Thymus (tissue), 11 donors: ENCODE measurements around the gene MGMT. TPM values are rescaled to one million over a fixed set of nuclear protein-coding genes. Genes with fewer than 3 reads are reported as not detected.

ENCODE experiments used
- DNase-seq, 9 donors: peaks; one replicate each; pipeline ENCODE4 v3.0.0-alpha.2; 2013; ENCODE audit warnings: low spot score in 9 of 9, low read depth in 6 of 9, missing footprints in 1 of 9
- H3K27ac ChIP-seq, 2 donors: one replicate each; pipeline ENCODE4 v1.5.1; 2013; ENCODE audit warnings: control low read depth in 1 of 2, low read depth in 1 of 2, low read length in 1 of 2, mild to moderate bottlenecking in 1 of 2, moderate library complexity in 1 of 2
- H3K27me3 ChIP-seq, 2 donors: one replicate each; pipeline ENCODE4 v1.5.1; 2013; ENCODE audit warnings: low read length in 1 of 2; ENCODE audit not compliant: control insufficient read depth in 2 of 2, insufficient read depth in 1 of 2
- H3K36me3 ChIP-seq, 2 donors: one replicate each; pipeline ENCODE4 v1.5.1; 2013; ENCODE audit warnings: low read length in 1 of 2, mild to moderate bottlenecking in 1 of 2, moderate library complexity in 1 of 2; ENCODE audit not compliant: control insufficient read depth in 2 of 2, insufficient read depth in 2 of 2
- H3K4me1 ChIP-seq, 2 donors: one replicate each; pipeline ENCODE4 v1.5.1; 2013; ENCODE audit warnings: low read length in 2 of 2; ENCODE audit not compliant: control insufficient read depth in 2 of 2, insufficient read depth in 2 of 2
- H3K4me3 ChIP-seq, 2 donors: one replicate each; pipeline ENCODE4 v1.5.1; 2013; ENCODE audit warnings: low read length in 2 of 2, control low read depth in 1 of 2, mild to moderate bottlenecking in 1 of 2
- H3K9me3 ChIP-seq, 2 donors: one replicate each; pipeline ENCODE4 v1.5.1; 2013; ENCODE audit warnings: low read length in 1 of 2, mild to moderate bottlenecking in 1 of 2; ENCODE audit not compliant: control insufficient read depth in 2 of 2, insufficient read depth in 1 of 2
- WGBS: extraction: QIAGEN DNeasy Blood & Tissue Kit; methylation state at CpG from one replicate; pipeline ENCODE4 v1.1.7; 2013; 5-methylcytosine and 5-hydroxymethylcytosine counted together
- polyA plus RNA-seq: library from polyadenylated mRNA; stranded (reverse); fragments of 200-250 nt; gene quantifications from one replicate; pipeline ENCODE4 v1.2.3, GENCODE V29; 2013
- total RNA-seq: library from RNA; stranded (reverse); fragments of 120-200 nt; gene quantifications from one replicate; pipeline ENCODE4 v1.2.4, GENCODE V29; 2013
- donor health status: healthy.

MGMT gene
- total and polyA plus RNA-seq, 2 donors = 20.9 to 42.4 TPM

DNA sequence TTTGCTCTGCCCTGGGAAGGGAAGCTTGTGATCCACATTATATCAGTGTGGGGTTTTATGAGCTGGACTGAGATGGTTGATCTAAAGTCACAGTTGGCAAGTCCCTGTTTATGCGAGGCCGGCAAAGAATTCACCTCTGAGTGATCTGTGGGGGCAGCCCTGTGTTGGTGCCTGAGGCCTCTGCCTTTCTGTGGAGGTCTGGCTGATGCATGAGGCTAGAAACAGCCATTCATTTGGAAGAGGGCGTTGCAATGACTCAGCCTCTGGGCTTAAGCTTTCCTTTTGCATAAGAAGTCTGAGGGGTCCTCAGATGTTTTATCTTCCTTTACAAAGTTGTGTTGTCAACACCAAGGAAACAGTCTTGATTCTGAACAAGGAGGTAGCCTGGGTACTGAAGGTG lies 126.9 kb downstream of the MGMT start:
- Histone ChIP-seq H3K36me3 (peaks cover 0 to 3% of the 10 kb centered on the region in 2 donors), H3K27me3 (no peaks in the 10 kb centered on the region), H3K27ac (no peak overlapping the region), H3K4me1 (no peaks in the 10 kb centered on the region), H3K9me3 (peaks cover 3 to 22% of the 10 kb centered on the region in 2 donors), H3K4me3 (no peak overlapping the region)
- WGBS = 99% methylated on average over 3 of the region's 3 CpGs
- DNase-seq = no peak

DNA sequence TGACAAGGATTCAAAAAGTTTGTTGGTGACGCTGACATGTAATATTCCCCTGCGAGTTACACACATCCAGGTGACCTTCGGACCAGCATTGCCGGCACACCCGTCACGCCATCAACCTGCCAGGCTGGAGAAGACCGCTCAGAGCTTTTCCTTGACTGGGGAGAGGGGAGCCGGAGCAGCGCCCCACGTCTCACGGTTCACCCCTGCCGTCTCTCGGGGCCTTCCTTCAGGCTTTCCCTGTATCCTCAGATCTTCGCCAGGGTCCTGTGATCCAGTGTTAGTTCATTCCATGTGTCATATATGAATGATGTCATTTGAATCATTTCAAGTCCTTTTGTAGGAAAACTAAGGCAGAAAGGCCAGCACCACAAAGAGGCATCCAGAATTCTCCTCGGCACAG lies 127.8 kb downstream of the MGMT start:
- 98% methylated on average over 15 of the region's 15 CpGs for WGBS
- Histone ChIP-seq H3K27me3 (no peaks in the 10 kb centered on the region), H3K36me3 (no peaks in the 10 kb centered on the region), H3K4me1 (no peaks in the 10 kb centered on the region), H3K9me3 (peaks cover 1 to 15% of the 10 kb centered on the region in 2 donors), H3K4me3 (no peak overlapping the region), H3K27ac (no peak overlapping the region)
- DNase-seq = no peak

DNA sequence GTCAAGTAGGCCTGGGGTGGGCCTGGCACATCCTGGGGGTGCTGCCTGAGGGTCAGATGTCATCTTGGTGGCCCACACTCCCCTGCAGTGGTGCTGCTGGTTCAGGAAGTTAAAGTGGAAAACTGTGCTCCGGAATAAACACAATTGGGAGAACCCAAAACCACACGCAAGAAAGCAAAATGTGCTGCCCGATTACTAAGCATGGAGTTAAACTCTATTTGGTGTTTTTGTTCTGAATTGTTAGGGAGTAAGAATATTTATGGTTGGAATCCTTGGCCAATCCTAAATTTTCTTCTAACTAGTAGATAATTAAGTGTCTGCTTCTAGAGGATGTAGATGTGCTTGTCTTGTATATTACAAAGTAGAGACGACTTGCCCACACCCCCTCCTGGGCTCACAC lies 131.4 kb downstream of the MGMT start:
- WGBS = 96% methylated on average over 4 of the region's 4 CpGs
- Histone ChIP-seq H3K36me3 (no peaks in the 10 kb centered on the region), H3K27ac (peak overlapping the region in 1 of 2 donors; percentile 14), H3K4me3 (no peak overlapping the region), H3K4me1 (peaks cover 0 to 3% of the 10 kb centered on the region in 2 donors), H3K9me3 (peaks cover 1 to 4% of the 10 kb centered on the region in 2 donors), H3K27me3 (no peaks in the 10 kb centered on the region)
- DNase-seq = no peak

- 98% methylated on average over 5 of the region's 5 CpGs for WGBS
- peaks cover 0 to 3% of the 10 kb centered on the region in 2 donors for H3K4me1 ChIP-seq
- no peak for DNase-seq
Measured at GRCh38 chr10:129599160-129599559, 132.1 kb downstream of the MGMT start.

DNA sequence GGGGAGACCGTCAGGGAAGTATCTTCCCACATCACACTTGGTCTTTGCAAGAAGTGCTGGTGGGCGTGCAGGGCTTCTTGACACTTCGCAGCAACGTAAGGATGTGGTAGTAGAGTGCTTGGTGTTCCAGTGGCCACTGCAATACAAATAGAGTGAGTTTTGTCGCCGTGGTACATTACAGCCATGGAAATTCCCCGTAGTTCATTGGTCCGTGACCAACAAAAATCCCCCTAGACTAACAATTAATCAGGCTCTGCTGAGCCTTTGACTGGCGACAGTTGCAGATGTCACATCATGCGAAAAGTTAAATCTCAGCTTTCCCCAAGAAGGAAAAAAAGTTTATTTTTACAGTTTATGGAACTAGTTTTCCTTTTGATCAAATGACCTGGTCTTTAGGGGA lies 134.7 kb downstream of the MGMT start:
- peak in 1 of 9 donors; percentile 20 for DNase-seq
- Histone ChIP-seq H3K36me3 (no peaks in the 10 kb centered on the region), H3K9me3 (no peaks in the 10 kb centered on the region), H3K27me3 (no peaks in the 10 kb centered on the region), H3K4me1 (peaks cover 0 to 3% of the 10 kb centered on the region in 2 donors), H3K27ac (peak overlapping the region in 1 of 2 donors; percentile 4), H3K4me3 (no peak overlapping the region)
- WGBS = 95% methylated on average over 10 of the region's 10 CpGs

More at GRCh38 chr10:129599160-129599559, 132.1 kb downstream of the MGMT start:
- Histone ChIP-seq H3K4me3 (no peak overlapping the region), H3K27me3 (no peaks in the 10 kb centered on the region), H3K9me3 (peaks cover 0 to 4% of the 10 kb centered on the region in 2 donors), H3K27ac (no peak overlapping the region), H3K36me3 (no peaks in the 10 kb centered on the region)

GRCh38 chr10:129602938-129603535 lies 136.0 kb downstream of the MGMT start:
- no peak for DNase-seq
- H3K27ac ChIP-seq = no peak overlapping the region
- no peaks in the 10 kb centered on the region for H3K27me3 ChIP-seq
- no peaks in the 10 kb centered on the region for H3K36me3 ChIP-seq
- H3K4me3 ChIP-seq = no peak overlapping the region
- H3K4me1 ChIP-seq = peaks cover 0 to 3% of the 10 kb centered on the region in 2 donors
- no peaks in the 10 kb centered on the region for H3K9me3 ChIP-seq
- WGBS = 98% methylated on average over 6 of the region's 6 CpGs

- WGBS = 91% methylated on average over 10 of the region's 10 CpGs
- peaks cover 0 to 3% of the 10 kb centered on the region in 2 donors for H3K4me1 ChIP-seq
- no peak overlapping the region for H3K4me3 ChIP-seq
- no peaks in the 10 kb centered on the region for H3K36me3 ChIP-seq
- no peaks in the 10 kb centered on the region for H3K27me3 ChIP-seq
- no peaks in the 10 kb centered on the region for H3K9me3 ChIP-seq
- H3K27ac ChIP-seq = no peak overlapping the region
- DNase-seq = no peak
Measured at GRCh38 chr10:129604333-129605032, 137.4 kb downstream of the MGMT start.

DNA sequence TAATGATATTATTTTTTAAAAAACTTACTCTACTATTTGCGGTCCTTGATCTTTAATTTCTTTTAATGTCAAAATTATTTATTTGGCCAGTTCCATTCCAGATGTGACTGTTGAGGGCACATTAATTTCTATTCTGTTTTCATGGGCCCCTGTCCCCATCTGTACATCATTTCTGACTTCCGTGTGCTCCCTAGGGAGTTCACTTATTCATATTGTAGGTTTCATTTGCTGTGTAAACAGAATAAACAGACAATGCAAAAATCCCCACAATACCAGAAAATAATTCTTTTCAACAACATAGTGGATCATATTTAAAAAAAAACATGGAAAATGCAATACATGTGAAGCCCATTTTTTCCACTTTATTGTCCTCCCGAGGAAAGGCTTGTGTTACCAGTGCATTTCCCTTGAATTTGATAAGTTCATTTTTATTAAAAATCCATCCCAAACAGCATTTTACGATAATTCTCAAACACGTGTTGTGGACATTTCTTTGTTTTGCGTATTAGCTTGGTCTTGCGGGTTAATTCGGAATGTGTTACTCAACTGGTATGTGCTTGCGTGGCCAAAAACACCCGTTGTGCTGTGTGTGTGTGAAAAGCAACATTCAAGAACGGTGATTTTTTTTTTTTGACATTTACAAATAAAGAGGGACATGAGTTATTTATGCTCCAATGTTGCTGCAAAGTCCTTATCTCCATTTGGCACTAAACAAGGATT lies 138.4 kb downstream of the MGMT start:
- no peaks in the 10 kb centered on the region for H3K9me3 ChIP-seq
- 97% methylated on average over 11 of the region's 11 CpGs for WGBS
- peaks cover 0 to 3% of the 10 kb centered on the region in 2 donors for H3K4me1 ChIP-seq
- no peak overlapping the region for H3K4me3 ChIP-seq
- no peaks in the 10 kb centered on the region for H3K27me3 ChIP-seq
- DNase-seq = no peak
- no peak overlapping the region for H3K27ac ChIP-seq
- H3K36me3 ChIP-seq = no peaks in the 10 kb centered on the region

DNA sequence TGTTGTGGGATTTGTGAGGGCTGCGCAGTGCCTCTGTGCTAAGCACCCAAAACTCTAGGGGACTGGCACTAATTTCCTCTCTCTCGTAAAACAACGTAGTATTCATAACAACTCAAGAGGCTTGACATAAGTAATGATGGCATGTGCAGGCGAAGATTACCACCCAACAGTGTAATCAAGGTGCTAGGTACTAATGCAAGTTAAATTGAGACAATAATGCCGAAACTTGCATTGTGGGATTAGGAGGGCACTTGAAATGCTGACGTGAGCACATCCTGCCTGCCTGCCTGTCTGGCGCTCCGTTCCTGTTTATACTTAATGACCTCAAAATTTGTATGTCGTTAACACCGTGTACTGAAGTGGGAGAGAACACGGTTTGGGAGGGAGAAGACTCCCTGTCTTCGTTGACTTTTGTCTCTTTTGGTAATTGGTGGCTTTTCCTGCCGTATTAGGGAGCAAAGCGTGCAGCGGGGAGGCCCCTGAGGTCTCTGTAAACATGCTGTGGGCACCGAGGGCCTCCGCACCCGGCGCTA lies 139.0 kb downstream of the MGMT start:
- DNase-seq = peak in 2 of 9 donors; percentile 27 to 37
- no peaks in the 10 kb centered on the region for H3K9me3 ChIP-seq
- H3K27ac ChIP-seq = no peak overlapping the region
- H3K27me3 ChIP-seq = no peaks in the 10 kb centered on the region
- no peak overlapping the region for H3K4me3 ChIP-seq
- H3K36me3 ChIP-seq = no peaks in the 10 kb centered on the region
- 88% methylated on average over 19 of the region's 19 CpGs for WGBS
- H3K4me1 ChIP-seq = peaks cover 0 to 3% of the 10 kb centered on the region in 2 donors
